Measurements from ENCODE around the gene BAHD1.
"Not testable (repeated sequence)": the region's sequence is repeated elsewhere in the genome, so short reads cannot be mapped to it uniquely, and the experiment has no call there.

The BAHD1 gene

GRCh38 chr15:40446144-40446543, 5.4 kb downstream of the BAHD1 start:
- no peaks in the 10 kb centered on the region; the same call in 1 of the 2 replicates for H3K36me3 ChIP-seq (ENCODE audit: control insufficient read depth, insufficient read depth, low read length)
- H3K27ac ChIP-seq (ENCODE audit: low read length), result no peak overlapping the region
- H3K4me3 ChIP-seq (ENCODE audit: low read length), result no peak overlapping the region
- H3K9me3 ChIP-seq (ENCODE audit: control insufficient read depth, insufficient read depth, low read length), result no peaks in the 10 kb centered on the region
- H3K4me1 ChIP-seq (ENCODE audit: control insufficient read depth, insufficient read depth, low read length), result peaks cover 16% of the 10 kb centered on the region
- no CpG with 5 or more reads among the region's 3 CpGs for WGBS (ENCODE audit: insufficient coverage, insufficient read length)
- no peaks in the 10 kb centered on the region for H3K27me3 ChIP-seq (ENCODE audit: control insufficient read depth, insufficient read depth, low read length)
- DNase-seq (ENCODE audit: low read depth, low spot score), result no peak

- WGBS (ENCODE audit: insufficient coverage, insufficient read length), result no CpG with 5 or more reads among the region's 4 CpGs
- Histone ChIP-seq H3K9me3 (ENCODE audit: control insufficient read depth, insufficient read depth, low read length) (no peaks in the 10 kb centered on the region), H3K4me1 (ENCODE audit: control insufficient read depth, insufficient read depth, low read length) (peaks cover 17% of the 10 kb centered on the region)
Measured at GRCh38 chr15:40448354-40448753, 7.6 kb downstream of the BAHD1 start.

GRCh38 chr15:40449275-40449674, 8.5 kb downstream of the BAHD1 start:
- Histone ChIP-seq H3K27ac (ENCODE audit: low read length) (no peak overlapping the region), H3K4me1 (ENCODE audit: control insufficient read depth, insufficient read depth, low read length) (peaks cover 15% of the 10 kb centered on the region), H3K4me3 (ENCODE audit: low read length) (no peak overlapping the region), H3K36me3 (ENCODE audit: control insufficient read depth, insufficient read depth, low read length) (no peaks in the 10 kb centered on the region), H3K27me3 (ENCODE audit: control insufficient read depth, insufficient read depth, low read length) (no peaks in the 10 kb centered on the region), H3K9me3 (ENCODE audit: control insufficient read depth, insufficient read depth, low read length) (no peaks in the 10 kb centered on the region)
- DNase-seq (ENCODE audit: low read depth, low spot score), result no peak

More at GRCh38 chr15:40448354-40448753, 7.6 kb downstream of the BAHD1 start:
- DNase-seq (ENCODE audit: low read depth, low spot score), result no peak
- Histone ChIP-seq H3K27me3 (ENCODE audit: control insufficient read depth, insufficient read depth, low read length) (no peaks in the 10 kb centered on the region), H3K4me3 (ENCODE audit: low read length) (no peak overlapping the region), H3K27ac (ENCODE audit: low read length) (no peak overlapping the region), H3K36me3 (ENCODE audit: control insufficient read depth, insufficient read depth, low read length) (no peaks in the 10 kb centered on the region)

DNA sequence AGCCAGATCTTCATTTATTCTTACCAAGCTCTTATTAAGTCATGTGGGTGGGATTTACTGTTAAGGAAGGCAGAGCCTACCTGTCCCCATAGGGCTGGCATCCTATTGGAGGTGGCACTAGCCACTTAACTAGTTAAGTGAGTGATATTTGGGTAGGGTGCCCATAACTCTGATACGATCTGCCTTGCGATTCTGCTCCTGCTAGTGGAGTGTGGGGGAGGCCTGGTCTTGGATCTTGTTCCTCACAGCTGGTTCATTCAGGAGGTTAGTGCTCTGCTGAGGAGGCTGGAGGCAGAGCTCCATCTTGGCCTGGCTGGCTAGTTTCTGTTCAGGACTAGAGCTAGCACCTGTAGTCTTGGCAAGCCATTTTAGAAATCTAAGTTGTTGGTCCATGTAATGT, 9.3 kb downstream of the BAHD1 start:
- Histone ChIP-seq H3K27me3 (ENCODE audit: control insufficient read depth, insufficient read depth, low read length) (no peaks in the 10 kb centered on the region), H3K36me3 (ENCODE audit: control insufficient read depth, insufficient read depth, low read length) (no peaks in the 10 kb centered on the region), H3K27ac (ENCODE audit: low read length) (no peak overlapping the region), H3K4me1 (ENCODE audit: control insufficient read depth, insufficient read depth, low read length) (peaks cover 15% of the 10 kb centered on the region), H3K4me3 (ENCODE audit: low read length) (no peak overlapping the region), H3K9me3 (ENCODE audit: control insufficient read depth, insufficient read depth, low read length) (no peaks in the 10 kb centered on the region)
- no CpG with 5 or more reads among the region's 2 CpGs for WGBS (ENCODE audit: insufficient coverage, insufficient read length)
- DNase-seq (ENCODE audit: low read depth, low spot score), result no peak

DNA sequence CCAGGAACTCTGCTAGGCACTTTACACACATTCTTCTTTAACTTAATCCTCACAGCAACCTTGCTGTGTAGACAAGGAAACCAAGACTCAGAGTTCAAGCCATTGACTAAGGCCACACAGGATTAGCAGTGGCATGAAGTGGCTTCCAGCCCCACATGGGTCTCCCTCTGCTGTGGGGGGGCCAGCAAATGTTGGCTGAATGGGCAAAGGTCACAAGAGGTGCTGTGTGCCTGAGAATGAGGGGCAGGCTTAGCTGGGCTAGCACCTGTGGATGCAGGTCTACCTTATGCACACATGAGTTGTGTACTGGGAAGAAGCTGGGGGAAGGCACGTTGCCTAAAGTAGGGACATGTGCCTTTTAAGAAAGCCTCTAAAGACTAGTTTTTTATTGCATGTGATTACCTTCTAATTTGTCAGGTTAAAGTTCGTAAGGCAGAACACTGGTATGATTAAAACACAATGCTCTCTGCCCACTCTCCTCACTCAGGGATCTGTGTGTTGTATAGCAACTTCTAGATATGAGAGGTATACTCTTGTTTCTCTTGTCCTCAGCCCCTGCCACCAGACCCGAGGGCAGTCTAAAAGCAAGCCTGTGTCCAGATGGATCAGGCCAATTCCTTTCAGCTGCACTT, 10.9 kb downstream of the BAHD1 start:
- Histone ChIP-seq H3K9me3 (ENCODE audit: control insufficient read depth, insufficient read depth, low read length) (no peaks in the 10 kb centered on the region), H3K4me1 (ENCODE audit: control insufficient read depth, insufficient read depth, low read length) (peaks cover 9% of the 10 kb centered on the region), H3K27me3 (ENCODE audit: control insufficient read depth, insufficient read depth, low read length) (no peaks in the 10 kb centered on the region), H3K36me3 (ENCODE audit: control insufficient read depth, insufficient read depth, low read length) (no peaks in the 10 kb centered on the region), H3K4me3 (ENCODE audit: low read length) (no peak overlapping the region), H3K27ac (ENCODE audit: low read length) (no peak overlapping the region)
- WGBS (ENCODE audit: insufficient coverage, insufficient read length), result no CpG with 5 or more reads among the region's 3 CpGs
- DNase-seq (ENCODE audit: low read depth, low spot score), result no peak

- no peak for DNase-seq (ENCODE audit: low read depth, low spot score)
- no peak overlapping the region for H3K4me3 ChIP-seq (ENCODE audit: low read length)
- peaks cover 9% of the 10 kb centered on the region for H3K4me1 ChIP-seq (ENCODE audit: control insufficient read depth, insufficient read depth, low read length)
- no peaks in the 10 kb centered on the region for H3K27me3 ChIP-seq (ENCODE audit: control insufficient read depth, insufficient read depth, low read length)
- no peak overlapping the region for H3K27ac ChIP-seq (ENCODE audit: low read length)
- no CpG with 5 or more reads among the region's 11 CpGs for WGBS (ENCODE audit: insufficient coverage, insufficient read length)
- H3K36me3 ChIP-seq (ENCODE audit: control insufficient read depth, insufficient read depth, low read length), result no peaks in the 10 kb centered on the region
- H3K9me3 ChIP-seq (ENCODE audit: control insufficient read depth, insufficient read depth, low read length), result no peaks in the 10 kb centered on the region
Measured at GRCh38 chr15:40452296-40453090, 11.7 kb downstream of the BAHD1 start.

DNA sequence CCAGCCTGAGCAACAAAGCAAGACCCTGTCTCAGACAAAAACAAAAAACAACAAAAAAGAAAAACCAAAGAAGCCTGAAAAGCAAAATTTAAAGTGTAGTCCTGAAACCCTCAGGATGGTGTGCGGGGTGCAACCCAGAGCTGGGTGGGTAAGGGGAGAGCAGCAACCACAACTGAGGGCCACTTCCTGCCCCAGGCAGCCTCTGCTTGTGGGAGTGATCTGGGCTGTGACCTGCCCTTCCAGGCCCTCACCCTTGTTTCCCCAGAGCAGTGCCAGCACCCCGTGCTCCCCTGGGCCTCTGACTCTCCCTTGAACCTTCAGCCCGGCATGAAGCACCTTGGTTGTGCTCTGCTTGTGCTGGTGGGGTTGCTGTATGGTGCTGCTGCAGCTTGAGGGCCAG, 13.2 kb downstream of the BAHD1 start:
- not testable (repeated sequence) for H3K4me1 ChIP-seq (ENCODE audit: control insufficient read depth, insufficient read depth, low read length); H3K4me3 ChIP-seq (ENCODE audit: low read length); DNase-seq (ENCODE audit: low read depth, low spot score); H3K27ac ChIP-seq (ENCODE audit: low read length); H3K36me3 ChIP-seq (ENCODE audit: control insufficient read depth, insufficient read depth, low read length); H3K9me3 ChIP-seq (ENCODE audit: control insufficient read depth, insufficient read depth, low read length); H3K27me3 ChIP-seq (ENCODE audit: control insufficient read depth, insufficient read depth, low read length)
- no CpG with 5 or more reads among the region's 3 CpGs for WGBS (ENCODE audit: insufficient coverage, insufficient read length)

GRCh38 chr15:40454904-40455391, 14.2 kb downstream of the BAHD1 start:
- H3K36me3 ChIP-seq (ENCODE audit: control insufficient read depth, insufficient read depth, low read length), result peaks cover 18% of the 10 kb centered on the region
- H3K4me3 ChIP-seq (ENCODE audit: low read length), result no peak overlapping the region
- peaks cover 9% of the 10 kb centered on the region for H3K4me1 ChIP-seq (ENCODE audit: control insufficient read depth, insufficient read depth, low read length)
- no peak for DNase-seq (ENCODE audit: low read depth, low spot score)
- WGBS (ENCODE audit: insufficient coverage, insufficient read length), result no CpG with 5 or more reads among the region's 9 CpGs
- H3K27me3 ChIP-seq (ENCODE audit: control insufficient read depth, insufficient read depth, low read length), result no peaks in the 10 kb centered on the region
- no peak overlapping the region for H3K27ac ChIP-seq (ENCODE audit: low read length)
- H3K9me3 ChIP-seq (ENCODE audit: control insufficient read depth, insufficient read depth, low read length), result no peaks in the 10 kb centered on the region

DNA sequence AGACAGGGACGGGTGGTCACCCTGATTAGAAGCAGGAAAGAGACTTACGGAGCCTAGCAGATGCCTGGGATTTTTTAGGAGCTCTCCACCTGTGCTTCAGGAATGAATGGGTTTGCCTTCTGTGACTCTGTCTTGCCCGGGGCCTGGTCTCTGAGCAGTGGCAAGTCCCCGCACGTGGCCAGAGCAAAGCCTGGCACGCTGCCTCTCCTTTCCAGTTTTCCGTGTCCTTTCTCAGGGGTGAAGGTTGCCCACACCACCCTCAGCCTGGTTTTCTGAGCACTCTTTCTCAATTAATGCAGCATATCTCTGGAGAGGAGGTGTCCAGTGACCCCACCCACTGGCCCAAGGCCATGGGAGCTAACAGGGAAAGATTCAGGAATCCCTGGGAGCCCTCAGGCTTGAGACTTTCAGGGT, 15.6 kb downstream of the BAHD1 start:
- WGBS (ENCODE audit: insufficient coverage, insufficient read length), result no CpG with 5 or more reads among the region's 7 CpGs
- H3K27ac ChIP-seq (ENCODE audit: low read length), result no peak overlapping the region
- no peak overlapping the region for H3K4me3 ChIP-seq (ENCODE audit: low read length)
- H3K4me1 ChIP-seq (ENCODE audit: control insufficient read depth, insufficient read depth, low read length), result peaks cover 5% of the 10 kb centered on the region
- peaks cover 19% of the 10 kb centered on the region for H3K36me3 ChIP-seq (ENCODE audit: control insufficient read depth, insufficient read depth, low read length)
- no peaks in the 10 kb centered on the region for H3K9me3 ChIP-seq (ENCODE audit: control insufficient read depth, insufficient read depth, low read length)
- H3K27me3 ChIP-seq (ENCODE audit: control insufficient read depth, insufficient read depth, low read length), result no peaks in the 10 kb centered on the region
- DNase-seq (ENCODE audit: low read depth, low spot score), result no peak

- H3K4me3 ChIP-seq (ENCODE audit: low read length), result no peak overlapping the region
- H3K27me3 ChIP-seq (ENCODE audit: control insufficient read depth, insufficient read depth, low read length), result no peaks in the 10 kb centered on the region
- H3K27ac ChIP-seq (ENCODE audit: low read length), result no peak overlapping the region
- DNase-seq (ENCODE audit: low read depth, low spot score), result no peak
- peaks cover 4% of the 10 kb centered on the region for H3K4me1 ChIP-seq (ENCODE audit: control insufficient read depth, insufficient read depth, low read length)
- no CpG with 5 or more reads among the region's 4 CpGs for WGBS (ENCODE audit: insufficient coverage, insufficient read length)
- no peaks in the 10 kb centered on the region for H3K9me3 ChIP-seq (ENCODE audit: control insufficient read depth, insufficient read depth, low read length)
- peaks cover 20% of the 10 kb centered on the region for H3K36me3 ChIP-seq (ENCODE audit: control insufficient read depth, insufficient read depth, low read length)
Measured at GRCh38 chr15:40456738-40457137, 16.0 kb downstream of the BAHD1 start.
